Skeletal muscle tissue (tissue), 4 donors: Measurements from ENCODE around the gene OR4C5. TPM values are rescaled to one million over a fixed set of nuclear protein-coding genes. Genes with fewer than 3 reads are reported as not detected.
"Not testable (repeated sequence)": the region's sequence is repeated elsewhere in the genome, so short reads cannot be mapped to it uniquely, and the experiment has no call there.

Source experiments
- H3K27ac ChIP-seq: one replicate; pipeline ENCODE4 v1.7.0; 2013; ENCODE audit warnings: mild to moderate bottlenecking, low read depth, low read length, inconsistent platforms
- H3K27me3 ChIP-seq, 3 donors: one replicate each; pipeline ENCODE4 v1.7.0; 2013; ENCODE audit warnings: low read length in 3 of 3; ENCODE audit not compliant: control insufficient read depth in 3 of 3, insufficient read depth in 3 of 3
- H3K36me3 ChIP-seq, 3 donors: one replicate each; pipeline ENCODE4 v1.7.0; 2013; ENCODE audit warnings: low read length in 3 of 3; ENCODE audit not compliant: control insufficient read depth in 3 of 3, insufficient read depth in 3 of 3
- H3K4me1 ChIP-seq, 3 donors: one replicate each; pipeline ENCODE4 v1.7.0; 2013; ENCODE audit warnings: low read length in 3 of 3, mild to moderate bottlenecking in 3 of 3; ENCODE audit not compliant: control insufficient read depth in 3 of 3, insufficient read depth in 3 of 3
- H3K4me3 ChIP-seq, 3 donors: one replicate each; pipeline ENCODE4 v1.7.0; 2013; ENCODE audit warnings: low read length in 3 of 3
- H3K9ac ChIP-seq, 3 donors: one replicate each; pipeline ENCODE4 v1.7.0; 2013; ENCODE audit warnings: low read length in 3 of 3, mild to moderate bottlenecking in 3 of 3, moderate library complexity in 2 of 3, low read depth in 1 of 3
- H3K9me3 ChIP-seq, 3 donors: one replicate each; pipeline ENCODE4 v1.7.0; 2013; ENCODE audit warnings: low read length in 3 of 3; ENCODE audit not compliant: control insufficient read depth in 3 of 3
- total RNA-seq: library from RNA; depleted of rRNA; stranded (reverse); fragments of >200 nt; gene quantifications from one replicate; pipeline ENCODE4 v1.2.3, GENCODE V29; 2014
- donor health status: Osteomylitis.

The OR4C5 gene
- total RNA-seq, result not detected

- Histone ChIP-seq H3K9me3 (no peaks in the 10 kb centered on the region), H3K4me3 (no peak within 1 kb of the TSS), H3K36me3 (no peaks in the 10 kb centered on the region), H3K4me1 (no peaks in the 10 kb centered on the region), H3K27ac (no peak within 1 kb of the TSS), H3K9ac (no peak within 1 kb of the TSS), H3K27me3 (no peaks in the 10 kb centered on the region)
These were observed at the start of gene OR4C5 for GRCh38 chr11:48366365-48366764. OR4C5 (minus strand) TSS chr11:48366465; CDS start chr11:48366465, 0 bp downstream.

DNA sequence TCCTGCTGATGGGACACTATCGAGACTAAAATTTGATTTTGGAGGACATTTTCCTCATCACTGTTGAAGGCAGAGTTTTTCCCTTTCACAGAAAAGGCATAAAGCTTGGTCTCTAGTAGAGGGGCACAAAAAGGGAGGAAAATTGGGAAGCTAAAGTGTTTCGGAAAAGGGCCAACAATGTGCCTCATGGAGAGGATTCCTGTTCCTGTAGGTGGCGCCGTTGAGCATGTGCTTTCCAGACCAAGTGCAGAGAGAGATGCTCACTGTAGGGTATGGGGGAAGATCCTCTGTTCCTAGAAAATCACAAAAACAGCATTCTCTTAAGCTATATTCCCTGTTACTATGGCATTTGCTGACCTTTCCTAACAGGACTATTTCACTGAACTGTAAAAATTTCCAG, 18.4 kb upstream of the OR4C5 start:
- Histone ChIP-seq H3K9me3 (peaks cover 2 to 12% (median 4%) of the 10 kb centered on the region in 3 donors), H3K4me1 (no peaks in the 10 kb centered on the region), H3K27me3 (no peaks in the 10 kb centered on the region)

GRCh38 chr11:48384151-48384550, 17.9 kb upstream of the OR4C5 start:
- not testable (repeated sequence) for H3K9ac ChIP-seq, H3K36me3 ChIP-seq, H3K27me3 ChIP-seq, H3K4me3 ChIP-seq, H3K4me1 ChIP-seq, H3K27ac ChIP-seq
- H3K9me3 ChIP-seq, result peaks cover 2 to 12% (median 4%) of the 10 kb centered on the region in 3 donors

More for the DNA sequence above, 18.4 kb upstream of the OR4C5 start:
- no peak overlapping the region for H3K4me3 ChIP-seq
- no peak overlapping the region for H3K9ac ChIP-seq
- H3K27ac ChIP-seq, result no peak overlapping the region
- H3K36me3 ChIP-seq, result no peaks in the 10 kb centered on the region

- H3K36me3 ChIP-seq, H3K9me3 ChIP-seq, H3K4me3 ChIP-seq, H3K27ac ChIP-seq, H3K27me3 ChIP-seq, H3K9ac ChIP-seq, H3K4me1 ChIP-seq: not testable (repeated sequence)
These were observed 5.0 kb downstream of the OR4C5 start for GRCh38 chr11:48361289-48361688.

GRCh38 chr11:48354677-48355076, 11.6 kb downstream of the OR4C5 start:
- H3K9me3 ChIP-seq, result no peaks in the 10 kb centered on the region
- H3K27me3 ChIP-seq, result no peaks in the 10 kb centered on the region
- no peak overlapping the region for H3K9ac ChIP-seq
- no peaks in the 10 kb centered on the region for H3K4me1 ChIP-seq
- H3K36me3 ChIP-seq, result no peaks in the 10 kb centered on the region
- H3K4me3 ChIP-seq, result no peak overlapping the region
- H3K27ac ChIP-seq, result no peak overlapping the region

DNA sequence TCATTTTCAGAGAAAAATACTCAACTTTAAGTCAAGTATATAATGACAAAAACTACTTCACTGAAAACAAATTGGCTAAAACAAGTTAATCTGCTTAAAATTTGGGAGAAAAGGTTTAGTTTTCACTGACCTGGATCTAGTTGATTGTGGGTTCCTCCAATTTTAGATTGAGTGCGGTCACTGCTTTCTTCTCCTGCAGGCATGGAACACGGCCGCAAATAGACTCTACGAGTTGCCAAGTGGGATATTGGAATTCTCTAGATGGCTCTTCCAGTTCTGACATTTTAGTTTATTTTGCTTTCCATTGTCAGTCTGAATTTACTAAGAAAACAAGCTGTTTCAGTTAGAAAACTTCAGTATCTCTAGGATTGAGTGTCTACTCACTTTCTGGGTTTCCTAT, 12.3 kb downstream of the OR4C5 start:
- H3K27ac ChIP-seq, result no peak overlapping the region
- H3K27me3 ChIP-seq, result no peaks in the 10 kb centered on the region
- no peaks in the 10 kb centered on the region for H3K4me1 ChIP-seq
- no peak overlapping the region for H3K4me3 ChIP-seq
- H3K36me3 ChIP-seq, result no peaks in the 10 kb centered on the region
- no peaks in the 10 kb centered on the region for H3K9me3 ChIP-seq
- H3K9ac ChIP-seq, result no peak overlapping the region

- not testable (repeated sequence) for H3K27ac ChIP-seq
These were observed 20.0 kb downstream of the OR4C5 start for GRCh38 chr11:48346286-48346685.

GRCh38 chr11:48342505-48342904, 23.8 kb downstream of the OR4C5 start:
- H3K27ac ChIP-seq, H3K4me3 ChIP-seq, H3K27me3 ChIP-seq, H3K9ac ChIP-seq, H3K9me3 ChIP-seq, H3K4me1 ChIP-seq, H3K36me3 ChIP-seq: not testable (repeated sequence)

More at GRCh38 chr11:48346286-48346685, 20.0 kb downstream of the OR4C5 start:
- not testable (repeated sequence) for H3K4me1 ChIP-seq, H3K4me3 ChIP-seq, H3K9ac ChIP-seq, H3K9me3 ChIP-seq, H3K27me3 ChIP-seq, H3K36me3 ChIP-seq

DNA sequence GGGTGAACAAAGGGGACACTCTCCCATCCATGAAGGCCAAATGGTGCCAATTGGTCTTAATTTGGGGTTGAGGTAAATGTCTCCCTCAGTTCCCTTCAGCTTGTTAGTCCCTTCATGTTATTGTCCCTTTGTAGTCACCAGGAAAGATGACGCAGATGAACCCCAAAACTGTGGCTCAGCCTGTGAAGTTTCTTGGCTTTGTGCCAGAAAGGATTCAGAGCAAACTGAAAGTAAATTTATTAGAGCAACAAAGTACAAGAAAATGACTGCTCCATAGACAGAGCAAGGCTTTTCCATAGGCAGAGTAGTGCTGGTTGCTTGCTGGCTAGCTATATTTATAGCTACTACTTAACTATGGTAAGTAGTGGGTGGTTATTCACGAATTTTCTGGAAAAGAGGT, 24.8 kb downstream of the OR4C5 start:
- Histone ChIP-seq H3K4me1 (no peaks in the 10 kb centered on the region), H3K9me3 (no peaks in the 10 kb centered on the region), H3K27ac (no peak overlapping the region), H3K27me3 (no peaks in the 10 kb centered on the region), H3K36me3 (no peaks in the 10 kb centered on the region), H3K4me3 (no peak overlapping the region), H3K9ac (no peak overlapping the region)

GRCh38 chr11:48324620-48325019, 41.6 kb downstream of the OR4C5 start, which contains the start of gene OR4C3:
OR4C3 (plus strand) TSS chr11:48324920; CDS start chr11:48325022, 102 bp downstream.
- not testable (repeated sequence) for H3K36me3 ChIP-seq, H3K4me3 ChIP-seq, H3K4me1 ChIP-seq, H3K27me3 ChIP-seq, H3K27ac ChIP-seq, H3K9ac ChIP-seq, H3K9me3 ChIP-seq

DNA sequence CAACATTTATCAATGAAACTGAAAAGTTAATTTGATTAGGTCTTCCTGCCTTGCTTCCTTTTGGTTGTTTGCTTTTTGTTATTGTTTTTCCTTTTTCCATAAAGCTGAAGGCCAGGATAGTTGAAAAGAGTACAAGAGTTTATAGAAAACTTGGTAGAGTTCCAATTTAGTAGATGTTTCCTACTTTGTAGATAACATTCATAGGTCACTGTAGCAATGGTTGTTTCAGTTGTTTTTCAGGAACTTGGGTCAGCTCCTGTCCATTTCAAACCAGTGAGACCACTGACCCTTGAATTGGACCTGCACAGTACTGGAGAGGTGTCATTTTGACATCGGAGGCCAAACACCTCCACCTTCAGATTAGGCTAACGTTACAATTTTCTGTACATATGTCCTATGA, 46.5 kb downstream of the OR4C5 start:
- H3K27ac ChIP-seq, H3K27me3 ChIP-seq, H3K9ac ChIP-seq, H3K36me3 ChIP-seq, H3K9me3 ChIP-seq, H3K4me1 ChIP-seq, H3K4me3 ChIP-seq: not testable (repeated sequence)
